ENCODE results near the gene RUFY1.
A peak's percentile ranks its signal among the peaks of the same experiment; 100 is the strongest.

Gene RUFY1

GRCh38 chr5:179606910-179607159 lies 56.5 kb downstream of the RUFY1 start:
- DNase-seq, result no peak
- H4K5ac ChIP-seq (ENCODE audit: low read length), result no peak overlapping the region
- no peak overlapping the region for H3K4me2 ChIP-seq (ENCODE audit: low read length)
- H3K36me3 ChIP-seq (ENCODE audit: control insufficient read depth, insufficient read depth, low read length), result peaks cover 20% of the 10 kb centered on the region
- no peak overlapping the region for H2AK5ac ChIP-seq (ENCODE audit: low read length)
- H3K79me2 ChIP-seq (ENCODE audit: control insufficient read depth, insufficient read depth, low read length), result no peaks in the 10 kb centered on the region
- no peak overlapping the region for H3K4me3 ChIP-seq (ENCODE audit: low read length)
- H4K8ac ChIP-seq (ENCODE audit: low read depth, low read length), result no peak overlapping the region
- H3K23ac ChIP-seq (ENCODE audit: low read length), result no peak overlapping the region
- no peaks in the 10 kb centered on the region for H3K27me3 ChIP-seq (ENCODE audit: insufficient read depth, low read length, poor library complexity)
- no peak overlapping the region for H3K4ac ChIP-seq (ENCODE audit: low read depth, low read length)
- H3K4me1 ChIP-seq (ENCODE audit: control insufficient read depth, low read depth, low read length), result no peaks in the 10 kb centered on the region
- H2BK120ac ChIP-seq (ENCODE audit: low read depth, low read length), result no peak overlapping the region
- no peak overlapping the region for H3K18ac ChIP-seq (ENCODE audit: low read length)
- no peak overlapping the region for H2BK5ac ChIP-seq (ENCODE audit: low read length)
- no peak overlapping the region for H2BK15ac ChIP-seq (replicated peaks; ENCODE audit: low read depth)
- H3K56ac ChIP-seq (ENCODE audit: low read length), result no peak overlapping the region
- no peak overlapping the region for H3K9ac ChIP-seq (ENCODE audit: low read length)
- H3K27ac ChIP-seq (ENCODE audit: low read depth, low read length), result no peak overlapping the region
- H3K79me1 ChIP-seq (ENCODE audit: low read length), result no peaks in the 10 kb centered on the region
- WGBS (ENCODE audit: extremely low coverage, insufficient coverage, low lambda C conversion rate), result no CpG with 5 or more reads among the region's 6 CpGs

GRCh38 chr5:179607160-179607931 lies 57.0 kb downstream of the RUFY1 start:
- no peak overlapping the region for H4K8ac ChIP-seq (ENCODE audit: low read depth, low read length)
- H2BK5ac ChIP-seq (ENCODE audit: low read length), result no peak overlapping the region
- H3K79me2 ChIP-seq (ENCODE audit: control insufficient read depth, insufficient read depth, low read length), result no peaks in the 10 kb centered on the region
- H3K18ac ChIP-seq (ENCODE audit: low read length), result no peak overlapping the region
- no peaks in the 10 kb centered on the region for H3K27me3 ChIP-seq (ENCODE audit: insufficient read depth, low read length, poor library complexity)
- H3K4ac ChIP-seq (ENCODE audit: low read depth, low read length), result no peak overlapping the region
- no peak overlapping the region for H3K9ac ChIP-seq (ENCODE audit: low read length)
- H3K4me3 ChIP-seq (ENCODE audit: low read length), result no peak overlapping the region
- no peak overlapping the region for H2BK120ac ChIP-seq (ENCODE audit: low read depth, low read length)
- DNase-seq, result peak; percentile 60
- no peak overlapping the region for H3K23ac ChIP-seq (ENCODE audit: low read length)
- H2AK5ac ChIP-seq (ENCODE audit: low read length), result no peak overlapping the region
- no CpG with 5 or more reads among the region's 19 CpGs for WGBS (ENCODE audit: extremely low coverage, insufficient coverage, low lambda C conversion rate)
- peaks cover 16% of the 10 kb centered on the region for H3K36me3 ChIP-seq (ENCODE audit: control insufficient read depth, insufficient read depth, low read length)
- H3K27ac ChIP-seq (ENCODE audit: low read depth, low read length), result no peak overlapping the region
- no peak overlapping the region for H3K4me2 ChIP-seq (ENCODE audit: low read length)
- no peaks in the 10 kb centered on the region for H3K4me1 ChIP-seq (ENCODE audit: control insufficient read depth, low read depth, low read length)
- H3K79me1 ChIP-seq (ENCODE audit: low read length), result no peaks in the 10 kb centered on the region
- no peak overlapping the region for H2BK15ac ChIP-seq (replicated peaks; ENCODE audit: low read depth)
- H3K56ac ChIP-seq (ENCODE audit: low read length), result no peak overlapping the region
- no peak overlapping the region for H4K5ac ChIP-seq (ENCODE audit: low read length)

GRCh38 chr5:179608131-179608581 lies 57.8 kb downstream of the RUFY1 start:
- WGBS (ENCODE audit: extremely low coverage, insufficient coverage, low lambda C conversion rate), result no CpG with 5 or more reads among the region's 5 CpGs
- no peaks in the 10 kb centered on the region for H3K79me1 ChIP-seq (ENCODE audit: low read length)
- no peak overlapping the region for H3K9ac ChIP-seq (ENCODE audit: low read length)
- H4K8ac ChIP-seq (ENCODE audit: low read depth, low read length), result no peak overlapping the region
- H3K27me3 ChIP-seq (ENCODE audit: insufficient read depth, low read length, poor library complexity), result no peaks in the 10 kb centered on the region
- H4K5ac ChIP-seq (ENCODE audit: low read length), result no peak overlapping the region
- no peak overlapping the region for H3K4me3 ChIP-seq (ENCODE audit: low read length)
- H3K4me1 ChIP-seq (ENCODE audit: control insufficient read depth, low read depth, low read length), result no peaks in the 10 kb centered on the region
- H3K56ac ChIP-seq (ENCODE audit: low read length), result no peak overlapping the region
- DNase-seq, result peak; percentile 51
- no peak overlapping the region for H3K4me2 ChIP-seq (ENCODE audit: low read length)
- H3K27ac ChIP-seq (ENCODE audit: low read depth, low read length), result no peak overlapping the region
- H2BK5ac ChIP-seq (ENCODE audit: low read length), result no peak overlapping the region
- no peak overlapping the region for H2BK15ac ChIP-seq (replicated peaks; ENCODE audit: low read depth)
- H3K18ac ChIP-seq (ENCODE audit: low read length), result no peak overlapping the region
- no peak overlapping the region for H3K23ac ChIP-seq (ENCODE audit: low read length)
- H3K4ac ChIP-seq (ENCODE audit: low read depth, low read length), result no peak overlapping the region
- no peak overlapping the region for H2AK5ac ChIP-seq (ENCODE audit: low read length)
- H3K79me2 ChIP-seq (ENCODE audit: control insufficient read depth, insufficient read depth, low read length), result no peaks in the 10 kb centered on the region
- peaks cover 20% of the 10 kb centered on the region for H3K36me3 ChIP-seq (ENCODE audit: control insufficient read depth, insufficient read depth, low read length)
- H2BK120ac ChIP-seq (ENCODE audit: low read depth, low read length), result no peak overlapping the region

DNA sequence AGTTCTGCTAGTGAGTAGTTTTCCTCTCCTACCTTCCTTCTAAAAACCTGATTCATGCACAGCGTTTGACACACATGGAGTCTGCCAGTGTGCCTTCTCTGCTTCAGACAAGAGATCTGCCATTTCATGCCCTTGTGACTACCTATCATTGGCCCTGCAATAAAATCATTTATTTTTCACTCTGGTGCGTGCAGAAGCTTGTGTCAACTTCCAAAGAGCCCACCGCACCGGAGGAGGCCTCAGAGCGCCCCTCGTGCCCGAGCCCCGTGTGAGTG lies 59.4 kb downstream of the RUFY1 start:
- H3K79me1 ChIP-seq (ENCODE audit: low read length), result peaks cover 4% of the 10 kb centered on the region
- H2BK120ac ChIP-seq (ENCODE audit: low read depth, low read length), result no peak overlapping the region
- H3K27me3 ChIP-seq (ENCODE audit: insufficient read depth, low read length, poor library complexity), result no peaks in the 10 kb centered on the region
- H2BK5ac ChIP-seq (ENCODE audit: low read length), result no peak overlapping the region
- no peak overlapping the region for H2BK15ac ChIP-seq (replicated peaks; ENCODE audit: low read depth)
- H3K56ac ChIP-seq (ENCODE audit: low read length), result no peak overlapping the region
- H3K4me3 ChIP-seq (ENCODE audit: low read length), result no peak overlapping the region
- DNase-seq, result no peak
- H4K8ac ChIP-seq (ENCODE audit: low read depth, low read length), result no peak overlapping the region
- no peak overlapping the region for H3K23ac ChIP-seq (ENCODE audit: low read length)
- no peak overlapping the region for H4K5ac ChIP-seq (ENCODE audit: low read length)
- H3K18ac ChIP-seq (ENCODE audit: low read length), result no peak overlapping the region
- H3K4me1 ChIP-seq (ENCODE audit: control insufficient read depth, low read depth, low read length), result no peaks in the 10 kb centered on the region
- no peak overlapping the region for H3K9ac ChIP-seq (ENCODE audit: low read length)
- H3K27ac ChIP-seq (ENCODE audit: low read depth, low read length), result no peak overlapping the region
- H2AK5ac ChIP-seq (ENCODE audit: low read length), result no peak overlapping the region
- H3K36me3 ChIP-seq (ENCODE audit: control insufficient read depth, insufficient read depth, low read length), result peaks cover 28% of the 10 kb centered on the region
- no CpG with 5 or more reads among the region's 8 CpGs for WGBS (ENCODE audit: extremely low coverage, insufficient coverage, low lambda C conversion rate)
- H3K79me2 ChIP-seq (ENCODE audit: control insufficient read depth, insufficient read depth, low read length), result no peaks in the 10 kb centered on the region
- H3K4me2 ChIP-seq (ENCODE audit: low read length), result no peak overlapping the region
- H3K4ac ChIP-seq (ENCODE audit: low read depth, low read length), result no peak overlapping the region

DNA sequence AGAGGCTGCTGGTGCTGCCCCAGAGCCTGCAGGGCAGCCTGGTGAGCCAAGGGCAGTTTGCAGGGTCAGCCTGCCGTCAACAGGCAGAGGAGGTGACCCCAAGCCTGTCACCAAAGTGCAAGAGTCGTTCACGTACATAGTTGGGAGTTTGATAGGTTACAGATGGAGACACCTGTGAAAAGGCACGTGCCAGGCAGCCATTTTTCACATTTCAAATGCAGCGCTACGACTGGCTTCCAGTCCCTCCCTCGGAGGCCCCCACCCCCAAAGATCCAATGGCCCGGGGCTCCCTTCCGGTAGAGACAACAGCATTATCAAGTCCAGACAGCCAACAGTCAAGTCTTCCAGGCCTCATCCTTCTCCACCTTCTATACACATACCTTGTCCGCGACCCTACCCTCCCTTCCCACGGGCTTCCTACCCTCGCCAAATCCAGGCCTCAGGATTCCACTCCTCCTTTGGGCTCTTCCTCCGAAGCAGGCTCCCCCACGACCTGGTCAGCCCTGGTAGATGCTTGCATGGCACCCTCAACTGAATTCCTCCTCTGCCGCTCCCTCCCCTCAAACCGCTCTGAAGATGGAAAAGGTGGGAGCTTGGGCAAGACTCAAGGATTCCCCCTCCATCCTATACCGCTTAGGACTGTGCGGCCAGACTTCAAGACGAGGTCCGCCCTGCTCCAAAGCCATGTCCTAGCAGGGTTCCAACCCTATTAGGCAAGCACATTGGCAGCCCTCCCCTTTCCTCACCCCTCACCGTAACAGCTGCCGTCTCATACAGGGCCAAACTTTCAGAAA lies 60.0 kb downstream of the RUFY1 start:
- WGBS (ENCODE audit: extremely low coverage, insufficient coverage, low lambda C conversion rate), result no CpG with 5 or more reads among the region's 23 CpGs
- no peaks in the 10 kb centered on the region for H3K27me3 ChIP-seq (ENCODE audit: insufficient read depth, low read length, poor library complexity)
- peaks cover 32% of the 10 kb centered on the region for H3K36me3 ChIP-seq (ENCODE audit: control insufficient read depth, insufficient read depth, low read length)

DNA sequence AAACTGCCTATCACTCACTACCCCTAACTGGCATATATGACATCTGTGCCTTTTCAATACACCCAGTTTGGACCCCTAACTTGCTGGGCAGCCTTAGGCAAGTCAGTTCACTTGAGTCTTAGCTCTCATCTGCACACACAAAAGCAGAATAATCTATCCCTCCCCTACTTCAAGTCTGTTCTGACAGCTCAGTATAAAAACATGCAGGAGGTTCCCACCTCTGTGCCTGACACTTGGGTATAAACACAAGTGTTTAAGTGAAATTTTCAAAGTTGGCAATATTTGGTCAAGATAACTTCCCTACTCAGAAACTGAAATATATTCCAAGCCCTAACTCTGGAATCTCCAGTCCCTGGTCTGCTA lies 60.5 kb downstream of the RUFY1 start:
- Histone ChIP-seq H3K4me2 (ENCODE audit: low read length) (no peak overlapping the region), H3K4ac (ENCODE audit: low read depth, low read length) (no peak overlapping the region), H3K23ac (ENCODE audit: low read length) (no peak overlapping the region), H3K4me1 (ENCODE audit: control insufficient read depth, low read depth, low read length) (no peaks in the 10 kb centered on the region), H3K36me3 (ENCODE audit: control insufficient read depth, insufficient read depth, low read length) (peaks cover 30% of the 10 kb centered on the region), H3K27me3 (ENCODE audit: insufficient read depth, low read length, poor library complexity) (no peaks in the 10 kb centered on the region), H3K18ac (ENCODE audit: low read length) (no peak overlapping the region), H4K5ac (ENCODE audit: low read length) (no peak overlapping the region), H2BK15ac (replicated peaks; ENCODE audit: low read depth) (no peak overlapping the region), H3K79me1 (ENCODE audit: low read length) (peaks cover 6% of the 10 kb centered on the region), H3K4me3 (ENCODE audit: low read length) (no peak overlapping the region), H2BK120ac (ENCODE audit: low read depth, low read length) (no peak overlapping the region), H3K9ac (ENCODE audit: low read length) (no peak overlapping the region), H4K8ac (ENCODE audit: low read depth, low read length) (no peak overlapping the region), H2BK5ac (ENCODE audit: low read length) (no peak overlapping the region), H3K27ac (ENCODE audit: low read depth, low read length) (no peak overlapping the region), H2AK5ac (ENCODE audit: low read length) (no peak overlapping the region), H3K79me2 (ENCODE audit: control insufficient read depth, insufficient read depth, low read length) (peaks cover 2% of the 10 kb centered on the region), H3K56ac (ENCODE audit: low read length) (no peak overlapping the region)
- no peak for DNase-seq

More for the DNA sequence above, 60.0 kb downstream of the RUFY1 start:
- no peak overlapping the region for H4K8ac ChIP-seq (ENCODE audit: low read depth, low read length)
- no peak overlapping the region for H2BK5ac ChIP-seq (ENCODE audit: low read length)
- no peak overlapping the region for H3K9ac ChIP-seq (ENCODE audit: low read length)
- no peak overlapping the region for H3K23ac ChIP-seq (ENCODE audit: low read length)
- no peak overlapping the region for H3K4me2 ChIP-seq (ENCODE audit: low read length)
- H3K4ac ChIP-seq (ENCODE audit: low read depth, low read length), result no peak overlapping the region
- no peak overlapping the region for H3K56ac ChIP-seq (ENCODE audit: low read length)
- no peaks in the 10 kb centered on the region for H3K4me1 ChIP-seq (ENCODE audit: control insufficient read depth, low read depth, low read length)
- DNase-seq, result no peak
- no peak overlapping the region for H2BK15ac ChIP-seq (replicated peaks; ENCODE audit: low read depth)
- no peaks in the 10 kb centered on the region for H3K79me2 ChIP-seq (ENCODE audit: control insufficient read depth, insufficient read depth, low read length)
- H3K79me1 ChIP-seq (ENCODE audit: low read length), result peaks cover 4% of the 10 kb centered on the region
- H3K27ac ChIP-seq (ENCODE audit: low read depth, low read length), result no peak overlapping the region
- no peak overlapping the region for H4K5ac ChIP-seq (ENCODE audit: low read length)
- H3K18ac ChIP-seq (ENCODE audit: low read length), result no peak overlapping the region
- no peak overlapping the region for H2BK120ac ChIP-seq (ENCODE audit: low read depth, low read length)
- no peak overlapping the region for H3K4me3 ChIP-seq (ENCODE audit: low read length)
- no peak overlapping the region for H2AK5ac ChIP-seq (ENCODE audit: low read length)

Measured in mesendoderm (in vitro differentiated cells).